PC-3 (cell line): ENCODE data around the gene NCEH1.

ENCODE experiments used
- CTCF ChIP-seq: fragments of 300-600 bp; sonication (generic); conservative IDR thresholded peaks from 2 replicates; pipeline ENCODE4 v1.5.1; 2017; ENCODE audit warnings: antibody characterized with exemption, low read depth, mild to moderate bottlenecking, low read length
- EZH2 ChIP-seq: fragments of 300-600 bp; sonication (generic); IDR thresholded peaks from one replicate; pipeline ENCODE4 v1.6.1; 2017; ENCODE audit warnings: antibody characterized with exemption, mild to moderate bottlenecking, low read length; ENCODE audit not compliant: unreplicated experiment

- TF ChIP-seq CTCF, result no peak
- TF ChIP-seq EZH2, result no peak
These were observed 128.2 kb downstream of the NCEH1 start for GRCh38 chr3:172582712-172583111.
